Anterior cingulate cortex (tissue), 58 donors: ENCODE results near the gene NFXL1.

ENCODE experiments used
- DNase-seq, 58 donors: peaks; one replicate each; lab custom pipeline; 2025; lab: John Stamatoyannopoulos, UW

The NFXL1 gene

DNA sequence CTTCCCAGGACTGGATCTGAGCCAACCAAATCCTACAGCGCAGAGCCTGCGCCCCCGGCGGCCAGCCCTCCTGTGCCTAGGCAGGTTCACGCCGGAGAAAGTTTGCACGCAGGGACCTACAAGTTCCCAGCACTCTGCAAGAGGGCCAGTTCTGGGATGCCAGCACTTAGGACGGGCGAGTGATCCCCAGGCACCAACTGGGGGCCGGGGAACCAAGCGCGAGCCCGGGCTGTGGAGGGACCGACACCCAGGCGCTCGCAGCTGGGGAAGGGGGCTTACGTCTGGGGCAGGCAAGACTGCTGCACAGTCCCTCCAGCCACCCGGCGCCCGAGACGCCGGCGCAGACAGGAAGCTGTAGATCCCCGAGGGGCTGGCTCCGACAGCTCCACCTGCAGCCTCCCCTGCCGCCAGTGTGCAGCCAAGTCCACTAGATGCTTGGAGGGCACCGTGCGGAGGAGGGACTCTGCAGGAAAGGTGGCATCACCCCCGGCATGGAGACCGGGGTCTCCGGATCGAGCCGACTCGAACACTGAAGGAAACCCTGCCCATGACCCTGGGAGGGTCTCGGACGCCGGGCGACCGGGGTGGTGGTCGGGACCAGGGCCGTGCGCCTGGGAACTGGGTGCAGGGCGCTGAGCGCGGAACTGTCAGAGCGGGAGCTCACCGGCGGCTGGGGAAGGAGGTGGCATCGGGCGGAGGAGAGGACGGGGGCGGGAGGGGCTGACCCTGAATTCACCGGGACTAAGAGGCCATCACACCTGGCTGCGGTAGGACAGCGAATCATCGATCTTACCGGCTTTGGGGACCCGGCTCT lies 77.1 kb downstream of the NFXL1 start:
- DNase-seq, result peak in 12 of 58 donors; percentile 2 to 47 (median 14)

DNA sequence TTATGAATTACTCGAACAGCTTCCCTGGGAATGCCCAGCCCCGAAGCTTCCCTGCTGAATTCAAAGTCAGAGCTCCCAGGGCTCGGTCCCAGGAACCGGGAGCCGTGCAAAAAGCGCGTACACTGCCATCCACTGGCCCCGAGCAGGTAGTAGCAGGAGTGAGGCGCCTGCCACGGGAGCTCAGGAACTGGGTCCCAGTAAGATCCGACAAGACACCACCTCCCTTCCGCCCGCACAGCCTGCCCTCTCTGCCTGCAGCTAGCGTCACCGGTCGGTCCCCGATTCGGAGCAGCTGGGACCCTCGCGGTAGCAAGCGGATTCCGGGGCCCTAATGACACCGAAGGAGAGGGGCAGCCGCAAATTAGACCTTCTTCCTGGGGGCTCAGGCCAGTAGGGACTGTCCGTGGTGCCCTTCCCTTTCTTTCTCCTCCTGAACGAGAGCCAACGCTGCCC lies 77.7 kb downstream of the NFXL1 start:
- DNase-seq, result peak in 56 of 58 donors; percentile 9 to 81 (median 50)

GRCh38 chr4:47835494-47835893 lies 78.9 kb downstream of the NFXL1 start:
- no peak for DNase-seq

DNA sequence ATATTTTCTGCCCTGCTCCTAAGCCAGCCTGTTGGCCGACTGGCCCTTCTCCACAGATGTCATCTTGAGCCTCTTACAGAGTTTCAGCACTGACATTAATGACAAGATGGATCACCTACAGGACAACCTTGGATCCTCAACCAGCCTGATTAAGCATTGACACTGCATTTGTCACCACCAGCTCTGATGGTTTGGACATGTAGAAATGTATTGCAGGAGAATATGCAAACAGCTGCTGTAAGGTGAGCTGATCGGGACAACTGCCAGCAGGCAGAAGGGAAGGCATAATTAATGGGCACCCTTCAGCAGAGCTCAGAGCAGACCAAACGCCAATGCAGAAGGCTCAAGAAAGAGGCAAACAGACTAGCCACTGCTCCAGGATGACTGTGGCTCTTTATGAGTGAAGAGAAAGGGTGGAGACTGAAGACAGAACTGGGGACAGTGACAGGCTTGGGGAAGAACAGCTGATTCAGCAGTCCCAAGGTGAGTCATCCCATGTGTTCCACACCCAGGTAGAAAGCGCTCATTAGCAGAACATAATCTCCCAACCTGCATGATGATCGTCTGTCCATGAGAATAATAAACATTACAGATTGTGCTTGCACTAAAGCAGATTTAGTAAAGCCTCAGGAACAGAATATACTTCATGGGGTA lies 83.2 kb downstream of the NFXL1 start:
- DNase-seq, result no peak

DNA sequence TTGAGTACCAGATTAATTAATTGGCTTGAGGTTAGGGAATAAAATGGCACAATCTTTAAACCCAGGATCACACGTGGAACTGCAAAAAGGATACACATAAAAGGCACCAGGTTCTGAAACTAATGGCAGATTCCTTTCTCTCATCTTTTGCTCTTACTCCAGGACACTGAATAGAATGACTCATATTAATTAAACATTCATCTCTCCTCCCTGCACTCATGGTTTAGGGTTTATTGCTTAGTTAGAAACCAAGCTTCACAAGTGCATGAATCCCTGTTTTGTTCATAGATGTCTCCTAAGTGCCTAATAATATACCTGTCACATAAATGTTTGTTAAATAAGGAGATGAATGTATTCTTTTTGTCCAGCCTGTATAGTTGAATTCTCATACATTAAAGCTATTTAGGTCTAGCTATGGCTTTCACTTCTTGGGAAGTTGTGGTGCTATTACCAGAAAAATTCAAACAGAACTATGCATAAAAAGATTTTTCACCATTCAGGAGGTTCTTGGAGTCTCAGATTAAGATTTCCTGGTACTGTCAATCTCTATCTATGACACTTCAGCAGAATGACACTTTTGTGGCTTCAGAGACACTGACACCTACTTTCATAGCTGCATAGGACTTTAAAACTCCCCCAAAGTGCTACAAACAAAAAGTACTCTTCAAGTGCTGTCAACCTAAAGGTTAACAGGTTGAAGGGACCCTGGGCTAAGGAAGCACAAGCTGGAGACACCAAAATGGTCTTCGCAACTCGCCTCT lies 83.9 kb downstream of the NFXL1 start:
- DNase-seq, result no peak

GRCh38 chr4:47829438-47829837 lies 84.9 kb downstream of the NFXL1 start:
- DNase-seq, result no peak

- DNase-seq, result no peak
Measured at GRCh38 chr4:47827343-47828047, 86.9 kb downstream of the NFXL1 start.

DNA sequence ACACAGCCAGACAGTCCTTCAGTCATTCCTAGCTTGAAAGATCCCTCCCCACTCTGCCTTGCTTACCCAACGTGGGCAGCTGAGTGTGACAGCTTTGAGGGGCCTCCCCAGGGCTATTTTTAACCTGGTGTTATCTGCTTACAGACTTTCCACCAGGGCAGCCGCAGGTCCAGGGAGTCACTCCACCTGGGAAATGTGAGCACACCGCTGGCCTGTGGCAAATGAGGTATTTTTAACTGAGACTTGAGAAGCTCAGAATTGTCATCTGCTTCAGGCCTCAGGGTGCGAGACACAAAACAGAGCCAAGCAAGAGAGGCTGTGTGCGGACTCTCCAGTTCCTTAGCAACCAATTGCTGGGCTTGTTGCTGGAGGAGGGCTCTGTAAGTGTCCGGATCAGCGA lies 89.5 kb downstream of the NFXL1 start:
- DNase-seq, result peak in 11 of 58 donors; percentile 10 to 40 (median 21)

DNA sequence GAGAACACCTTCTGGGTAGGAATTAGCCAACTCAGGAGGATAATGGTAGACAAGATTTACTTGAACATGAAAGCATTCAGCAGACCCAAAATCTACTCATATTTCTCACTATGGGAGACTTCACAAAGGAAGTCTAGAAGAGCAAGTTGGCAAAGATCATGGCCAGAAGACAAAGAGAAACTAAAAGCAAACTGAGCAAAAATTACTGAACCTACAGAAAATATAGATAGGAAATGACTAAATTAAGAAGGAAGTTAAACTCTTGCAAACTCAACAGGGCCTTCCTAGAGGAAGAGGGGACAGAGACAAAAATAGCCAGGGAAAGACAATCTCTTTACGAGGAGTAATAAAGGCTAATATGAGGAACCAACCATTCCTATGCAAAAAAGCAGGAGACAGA lies 95.2 kb downstream of the NFXL1 start:
- DNase-seq, result no peak

GRCh38 chr4:47817275-47817674 lies 97.1 kb downstream of the NFXL1 start:
- DNase-seq, result no peak

DNA sequence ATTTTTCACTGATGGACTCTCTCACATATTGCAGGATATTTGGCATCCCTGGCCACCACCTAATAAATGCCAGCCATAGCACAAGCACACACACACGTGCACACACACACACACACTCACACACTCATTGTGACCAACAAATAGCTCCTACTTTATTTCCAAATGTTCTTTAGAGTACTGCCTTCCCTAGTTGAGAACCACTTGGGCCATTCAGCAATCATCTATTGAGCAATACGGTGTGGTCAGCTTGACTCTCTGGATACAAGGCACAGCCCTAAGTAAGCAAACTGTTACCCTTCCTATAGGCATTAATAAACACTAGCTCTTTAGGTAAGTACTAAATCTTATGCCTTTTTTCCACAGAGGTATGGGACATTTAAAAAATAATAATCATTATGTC lies 97.6 kb downstream of the NFXL1 start:
- DNase-seq, result no peak

- DNase-seq, result no peak
Measured at GRCh38 chr4:47814618-47815295, 99.6 kb downstream of the NFXL1 start.

GRCh38 chr4:47809654-47810203 lies 104.7 kb downstream of the NFXL1 start:
- no peak for DNase-seq

DNA sequence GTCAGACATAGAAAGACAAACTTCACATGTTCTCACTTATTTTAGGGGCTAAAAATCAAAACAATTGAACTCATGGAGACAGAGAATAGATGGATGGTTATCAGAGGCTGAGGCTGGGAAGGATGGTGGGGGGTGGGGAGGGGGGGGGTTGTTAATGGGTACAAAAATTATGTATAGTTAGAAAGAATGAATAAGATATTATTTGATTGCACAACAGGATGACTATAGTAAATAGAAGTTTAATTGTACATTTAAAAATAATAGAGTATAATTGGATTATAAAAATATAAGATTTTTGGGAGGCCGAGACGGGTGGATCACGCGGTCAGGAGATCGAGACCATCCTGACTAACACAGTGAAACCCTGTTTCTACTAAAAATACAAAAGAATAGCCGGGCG lies 109.8 kb downstream of the NFXL1 start:
- no peak for DNase-seq

DNA sequence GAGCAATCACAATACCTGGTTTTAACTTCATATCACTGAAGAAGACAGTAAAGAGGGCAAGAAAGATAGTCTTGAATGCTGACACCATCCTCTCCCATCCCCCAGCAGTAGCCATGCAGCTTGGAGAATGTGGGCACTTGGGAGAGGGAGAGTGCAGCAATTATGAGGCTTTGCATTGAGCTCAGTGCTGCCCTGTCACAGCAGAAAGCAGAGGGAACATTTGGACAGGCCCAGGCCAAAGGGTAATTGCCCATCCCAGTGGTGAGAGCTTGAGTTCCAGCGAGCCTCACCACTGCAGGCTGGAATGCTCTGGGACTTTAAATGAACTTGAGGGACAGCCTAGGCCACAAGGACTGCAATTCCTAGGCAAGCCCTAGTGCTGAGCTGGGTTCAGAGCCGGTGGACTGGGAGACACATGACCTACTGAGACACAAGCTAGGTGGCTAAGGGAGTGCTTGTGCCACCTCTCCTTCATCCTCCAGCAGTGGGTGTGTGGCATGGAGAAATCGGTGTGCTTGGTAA lies 112.8 kb downstream of the NFXL1 start:
- DNase-seq, result no peak

DNA sequence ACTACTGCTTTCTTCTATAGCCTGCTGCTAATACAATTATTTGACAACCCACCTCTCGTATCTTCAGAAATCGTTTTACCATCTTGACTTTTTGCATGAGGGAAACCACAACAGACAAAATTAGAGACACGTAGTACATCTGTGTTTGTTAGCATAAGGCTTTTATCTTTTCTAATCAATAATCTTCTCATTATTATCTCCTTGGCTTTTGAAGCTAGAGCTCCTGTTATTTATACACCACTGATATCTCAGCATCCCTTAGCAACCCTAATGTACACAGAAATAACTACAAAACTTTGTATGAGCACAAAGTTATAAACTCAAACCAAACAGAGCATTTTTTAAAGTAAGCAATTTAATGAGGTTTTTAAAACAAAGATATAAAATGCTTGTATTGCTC lies 116.2 kb downstream of the NFXL1 start:
- DNase-seq, result no peak
